Mesodermal cell (in vitro differentiated cells): ENCODE data around the gene NLK.
"Not testable (repeated sequence)": the region's sequence is repeated elsewhere in the genome, so short reads cannot be mapped to it uniquely, and the experiment has no call there.

Experiments used
- H3K27ac ChIP-seq: 2 replicates; pipeline ENCODE4 v1.7.0; 2013; ENCODE audit warnings: mild to moderate bottlenecking, low read depth, low read length, moderate library complexity; ENCODE audit not compliant: severe bottlenecking
- H3K36me3 ChIP-seq: 2 replicates; pipeline ENCODE4 v1.7.1; 2013; ENCODE audit warnings: mild to moderate bottlenecking, low read length, moderate library complexity; ENCODE audit not compliant: control insufficient read depth, insufficient read depth
- H3K4me1 ChIP-seq: one replicate; pipeline ENCODE4 v1.7.1; 2013; ENCODE audit warnings: mild to moderate bottlenecking, low read length; ENCODE audit not compliant: insufficient read depth, control insufficient read depth, poor library complexity, severe bottlenecking
- H3K4me3 ChIP-seq: 2 replicates; pipeline ENCODE4 v1.7.0; 2013; ENCODE audit warnings: low read length, control low read depth, mild to moderate bottlenecking; ENCODE audit not compliant: insufficient read depth, poor library complexity, severe bottlenecking; ENCODE audit errors: extremely low read depth
- H3K9me3 ChIP-seq: 2 replicates; pipeline ENCODE4 v1.7.1; 2013; ENCODE audit warnings: mild to moderate bottlenecking, low read length, moderate library complexity; ENCODE audit not compliant: control insufficient read depth
- WGBS, 2 experiments: methylation state at CpG; one replicate each; pipeline ENCODE4 v1.1.5; 2013; ENCODE audit warnings: missing lambda C conversion rate in 2 of 2; ENCODE audit not compliant: insufficient coverage in 2 of 2; 5-methylcytosine and 5-hydroxymethylcytosine counted together

NLK gene

GRCh38 chr17:28236033-28236653, 193.7 kb downstream of the NLK start:
- 86 to 90% methylated on average over 2 to 12 of the region's 13 CpGs for WGBS, 2 experiments
- not testable (repeated sequence) for H3K4me3 ChIP-seq, H3K27ac ChIP-seq, H3K36me3 ChIP-seq, H3K9me3 ChIP-seq, H3K4me1 ChIP-seq

- WGBS, 2 experiments: 93% methylated on average over 14 to 17 of the region's 21 CpGs
- not testable (repeated sequence) for H3K36me3 ChIP-seq, H3K4me3 ChIP-seq
These were observed 196.2 kb downstream of the NLK start for GRCh38 chr17:28238547-28239270.

GRCh38 chr17:28239271-28239624, 196.8 kb downstream of the NLK start:
- Histone ChIP-seq H3K4me1 (no peaks in the 10 kb centered on the region), H3K27ac (no peak overlapping the region), H3K36me3 (no peaks in the 10 kb centered on the region), H3K4me3 (no peak overlapping the region), H3K9me3 (no peaks in the 10 kb centered on the region)
- 89 to 92% methylated on average over 3 of the region's 3 CpGs for WGBS, 2 experiments

More at GRCh38 chr17:28238547-28239270, 196.2 kb downstream of the NLK start:
- not testable (repeated sequence) for H3K27ac ChIP-seq, H3K4me1 ChIP-seq, H3K9me3 ChIP-seq

- H3K4me1 ChIP-seq: no peaks in the 10 kb centered on the region
- H3K4me3 ChIP-seq: no peak overlapping the region
- H3K27ac ChIP-seq: no peak overlapping the region
- H3K9me3 ChIP-seq: no peaks in the 10 kb centered on the region
- 90 to 91% methylated on average over 5 to 6 of the region's 8 CpGs for WGBS, 2 experiments
- no peaks in the 10 kb centered on the region for H3K36me3 ChIP-seq
These were observed 198.3 kb downstream of the NLK start for GRCh38 chr17:28240688-28241340.

GRCh38 chr17:28242791-28243190, 200.3 kb downstream of the NLK start:
- Histone ChIP-seq H3K9me3 (no peaks in the 10 kb centered on the region), H3K36me3 (no peaks in the 10 kb centered on the region), H3K4me1 (no peaks in the 10 kb centered on the region), H3K27ac (no peak overlapping the region), H3K4me3 (no peak overlapping the region)
- 83 to 95% methylated on average over 2 to 3 of the region's 6 CpGs for WGBS, 2 experiments

GRCh38 chr17:28243268-28243667, 200.8 kb downstream of the NLK start:
- WGBS, 2 experiments: 96 to 100% methylated on average over 1 to 3 of the region's 4 CpGs
- H3K36me3 ChIP-seq, H3K27ac ChIP-seq, H3K4me3 ChIP-seq, H3K4me1 ChIP-seq, H3K9me3 ChIP-seq: not testable (repeated sequence)

- 87 to 92% methylated on average over 4 of the region's 4 CpGs for WGBS, 2 experiments
- Histone ChIP-seq H3K36me3 (no peaks in the 10 kb centered on the region), H3K27ac (no peak overlapping the region), H3K9me3 (no peaks in the 10 kb centered on the region), H3K4me1 (no peaks in the 10 kb centered on the region), H3K4me3 (no peak overlapping the region)
These were observed 202.0 kb downstream of the NLK start for GRCh38 chr17:28244446-28244845.
